Activated naive CD4-positive, alpha-beta T cell treated with anti-CD3 and anti-CD28 coated beads, Interleukin-2, amount 50 U/mL, for 24 hours (primary cell): ENCODE data around the gene TMEM8B.
A peak's percentile ranks its signal among the peaks of the same experiment; 100 is the strongest.
"Not testable (repeated sequence)": the region's sequence is repeated elsewhere in the genome, so short reads cannot be mapped to it uniquely, and the experiment has no call there.

Experiments
- H3K27ac Mint-ChIP-seq: one replicate; pipeline ENCODE4 v1.8.0; 2021; ENCODE audit warnings: mild to moderate bottlenecking, mixed read lengths
- H3K27me3 Mint-ChIP-seq: one replicate; pipeline ENCODE4 v1.8.0; 2021; ENCODE audit warnings: mixed read lengths
- H3K36me3 Mint-ChIP-seq: one replicate; pipeline ENCODE4 v1.8.0; 2021; ENCODE audit warnings: mixed read lengths
- H3K4me1 Mint-ChIP-seq: one replicate; pipeline ENCODE4 v1.8.0; 2021; ENCODE audit warnings: mixed read lengths
- H3K4me3 Mint-ChIP-seq: one replicate; pipeline ENCODE4 v1.8.0; 2021; ENCODE audit warnings: mild to moderate bottlenecking, mixed read lengths
- H3K9me3 Mint-ChIP-seq: one replicate; pipeline ENCODE4 v1.8.0; 2021; ENCODE audit warnings: mixed read lengths

Gene TMEM8B

DNA sequence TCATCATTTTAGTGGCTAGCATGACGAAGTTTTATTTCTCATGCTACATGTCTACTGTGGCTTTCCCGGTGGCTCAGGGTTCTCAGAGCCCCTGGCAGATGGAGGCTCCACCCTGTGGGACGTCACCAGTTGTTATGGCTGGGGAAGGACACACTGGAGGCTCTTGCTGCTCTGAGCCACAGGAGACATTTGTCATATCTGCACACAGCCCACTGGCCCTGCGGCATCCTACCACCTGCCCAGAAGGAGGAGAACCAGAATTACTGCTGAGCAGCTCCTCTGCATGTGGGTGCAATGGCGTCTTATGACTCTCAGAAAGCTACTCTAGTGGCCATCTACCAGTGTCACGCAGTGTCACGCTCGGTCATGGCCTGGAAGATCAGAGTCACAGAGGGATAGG lies 34.6 kb downstream of the TMEM8B start:
- Mint-ChIP-seq H3K27ac (no peak overlapping the region), H3K27me3 (peaks cover 4% of the 10 kb centered on the region)

DNA sequence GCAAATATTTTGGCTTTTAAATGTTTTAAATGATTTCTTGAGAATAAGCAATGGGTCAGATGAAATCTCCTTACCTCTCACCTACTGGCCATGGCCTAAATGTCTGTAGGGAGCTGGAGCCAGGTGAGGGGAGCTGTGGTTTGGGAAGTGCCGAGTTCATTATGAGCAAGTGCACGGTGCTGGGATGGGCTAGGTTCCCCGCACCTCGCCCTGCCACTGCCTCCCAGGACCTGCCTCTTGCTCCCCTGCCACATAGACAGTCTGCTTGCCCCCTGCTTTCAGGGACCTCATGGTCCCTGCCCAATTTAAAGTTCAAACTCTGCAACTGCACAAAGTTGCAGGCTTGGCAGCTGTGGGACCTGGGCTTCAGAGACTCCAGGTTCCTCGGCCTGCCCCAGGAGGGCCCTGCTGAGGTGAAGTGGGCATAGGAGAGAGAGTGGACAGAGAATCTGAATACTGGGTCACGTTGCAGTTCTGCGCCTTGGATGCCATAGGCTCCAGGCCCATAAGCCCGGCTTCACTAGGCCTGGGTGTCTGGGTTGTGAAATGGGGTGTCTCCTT lies 35.7 kb downstream of the TMEM8B start:
- H3K27ac Mint-ChIP-seq, result no peak overlapping the region
- H3K4me1 Mint-ChIP-seq, result no peaks in the 10 kb centered on the region
- no peaks in the 10 kb centered on the region for H3K9me3 Mint-ChIP-seq
- peaks cover 4% of the 10 kb centered on the region for H3K27me3 Mint-ChIP-seq
- H3K36me3 Mint-ChIP-seq, result no peaks in the 10 kb centered on the region
- no peak overlapping the region for H3K4me3 Mint-ChIP-seq

More for the DNA sequence above, 34.6 kb downstream of the TMEM8B start:
- Mint-ChIP-seq H3K9me3 (no peaks in the 10 kb centered on the region), H3K4me3 (no peak overlapping the region), H3K36me3 (no peaks in the 10 kb centered on the region), H3K4me1 (peaks cover 6% of the 10 kb centered on the region)

DNA sequence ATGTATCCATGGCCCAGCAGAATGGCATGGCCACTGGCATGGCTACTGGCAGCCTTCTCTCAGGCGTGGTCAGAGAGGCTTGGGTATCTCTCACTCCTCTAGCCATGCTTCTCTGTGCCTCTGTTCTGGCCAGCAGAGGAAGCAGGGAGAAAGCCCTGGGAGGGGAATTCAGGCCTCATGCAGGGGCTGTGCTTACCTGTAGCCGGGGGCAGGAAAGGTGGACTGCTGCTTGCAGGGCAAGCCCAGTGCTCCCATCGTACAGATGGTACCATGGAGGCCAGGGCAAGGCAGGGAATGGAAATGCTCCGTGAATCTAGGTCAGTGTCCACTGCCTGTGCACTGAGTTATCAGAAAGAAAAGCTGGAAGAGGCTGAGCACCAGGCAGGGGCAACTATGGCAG lies 38.5 kb downstream of the TMEM8B start:
- peaks cover 4% of the 10 kb centered on the region for H3K27me3 Mint-ChIP-seq
- no peaks in the 10 kb centered on the region for H3K4me1 Mint-ChIP-seq
- H3K36me3 Mint-ChIP-seq, result no peaks in the 10 kb centered on the region
- no peaks in the 10 kb centered on the region for H3K9me3 Mint-ChIP-seq
- no peak overlapping the region for H3K4me3 Mint-ChIP-seq
- H3K27ac Mint-ChIP-seq, result no peak overlapping the region

DNA sequence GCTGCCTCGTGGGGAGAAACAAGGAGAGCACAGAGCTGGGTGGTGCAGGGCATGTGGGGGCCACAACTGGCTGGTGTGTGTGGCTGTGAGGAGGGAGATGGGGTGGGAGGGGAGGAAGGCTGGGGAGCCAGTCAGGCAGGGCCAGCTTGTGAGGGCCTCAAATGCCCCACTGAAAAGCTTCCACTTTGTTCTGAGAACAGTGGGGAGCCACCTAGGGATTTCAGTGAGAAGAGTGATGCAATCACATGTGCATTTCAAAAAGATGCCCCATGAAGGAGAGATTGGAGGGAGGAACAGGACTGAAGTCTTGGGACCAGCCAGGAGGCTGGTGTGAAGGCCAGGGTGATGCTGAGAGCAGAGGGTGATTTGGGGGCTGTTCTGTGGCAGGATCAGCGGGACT lies 39.9 kb downstream of the TMEM8B start:
- H3K9me3 Mint-ChIP-seq, result no peaks in the 10 kb centered on the region
- H3K4me3 Mint-ChIP-seq, result no peak overlapping the region
- no peaks in the 10 kb centered on the region for H3K36me3 Mint-ChIP-seq
- peaks cover 3% of the 10 kb centered on the region for H3K27me3 Mint-ChIP-seq
- H3K27ac Mint-ChIP-seq, result no peak overlapping the region
- H3K4me1 Mint-ChIP-seq, result no peaks in the 10 kb centered on the region

DNA sequence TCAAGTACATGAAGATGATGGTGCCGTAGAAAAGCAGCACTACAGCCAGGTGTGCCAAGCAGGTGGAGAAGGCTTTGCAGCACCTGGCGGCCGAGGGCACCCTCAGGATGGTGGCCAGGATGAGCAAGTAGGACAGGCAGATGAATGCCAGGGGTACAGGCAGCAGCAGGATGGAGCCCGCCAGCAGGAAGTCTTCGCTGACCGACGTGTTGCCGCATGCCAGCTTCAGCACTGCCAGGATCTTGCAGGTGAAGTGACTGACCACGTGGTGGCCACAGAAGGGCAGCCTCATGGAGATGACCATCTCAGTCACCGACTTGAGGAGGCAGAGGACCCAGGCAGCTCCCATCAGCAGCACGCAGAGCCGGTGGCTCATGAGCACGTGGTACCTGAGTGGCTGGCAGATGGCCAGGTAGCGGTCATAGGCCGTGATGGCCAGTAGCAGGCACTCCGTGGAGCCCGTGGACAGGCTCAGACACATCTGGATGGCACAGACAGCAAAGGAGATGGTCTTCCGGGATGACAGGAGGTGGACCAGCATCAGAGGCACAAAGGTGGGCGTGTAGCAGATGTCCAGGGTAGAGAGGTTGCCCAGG lies 40.7 kb downstream of the TMEM8B start:
- no peaks in the 10 kb centered on the region for H3K4me1 Mint-ChIP-seq
- no peak overlapping the region for H3K27ac Mint-ChIP-seq
- H3K9me3 Mint-ChIP-seq, result no peaks in the 10 kb centered on the region
- H3K27me3 Mint-ChIP-seq, result peaks cover 3% of the 10 kb centered on the region
- H3K4me3 Mint-ChIP-seq, result no peak overlapping the region
- no peaks in the 10 kb centered on the region for H3K36me3 Mint-ChIP-seq

DNA sequence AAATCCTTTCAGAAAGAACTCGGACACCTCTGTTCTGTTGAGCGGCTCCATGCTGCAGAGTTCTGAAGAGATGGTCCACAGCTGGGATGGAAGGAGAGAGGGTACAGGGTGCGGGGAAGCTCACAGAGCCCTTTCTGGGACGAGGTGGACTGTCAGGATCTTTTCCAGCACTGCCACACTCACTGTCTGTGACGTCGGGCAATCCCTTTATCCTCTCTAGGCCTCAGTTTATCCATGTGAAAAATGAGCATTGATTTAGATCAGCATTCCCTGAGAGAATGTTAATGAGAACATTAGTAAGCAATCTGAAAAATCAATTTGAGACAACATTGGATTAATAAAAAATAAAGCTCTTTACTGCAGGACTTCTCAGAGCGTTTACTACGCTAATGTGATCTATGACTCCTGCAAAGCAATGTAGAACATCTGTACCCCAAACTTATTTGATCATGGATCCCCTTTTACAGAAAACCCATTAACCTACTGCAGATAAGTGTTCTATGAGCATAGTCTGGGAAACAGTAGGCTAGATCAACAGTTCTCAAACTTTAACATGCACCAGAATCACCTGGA lies 41.4 kb downstream of the TMEM8B start, which contains the start of gene OR13J1:
OR13J1 (minus strand) TSS at position 51 of the 573 bp plus-strand sequence; CDS start at position 51, 0 bp downstream.
- H3K4me1 Mint-ChIP-seq, result no peaks in the 10 kb centered on the region
- no peak within 1 kb of the TSS for H3K4me3 Mint-ChIP-seq
- no peak within 1 kb of the TSS for H3K27ac Mint-ChIP-seq
- H3K27me3 Mint-ChIP-seq, result peaks cover 3% of the 10 kb centered on the region
- H3K9me3 Mint-ChIP-seq, result no peaks in the 10 kb centered on the region
- no peaks in the 10 kb centered on the region for H3K36me3 Mint-ChIP-seq

DNA sequence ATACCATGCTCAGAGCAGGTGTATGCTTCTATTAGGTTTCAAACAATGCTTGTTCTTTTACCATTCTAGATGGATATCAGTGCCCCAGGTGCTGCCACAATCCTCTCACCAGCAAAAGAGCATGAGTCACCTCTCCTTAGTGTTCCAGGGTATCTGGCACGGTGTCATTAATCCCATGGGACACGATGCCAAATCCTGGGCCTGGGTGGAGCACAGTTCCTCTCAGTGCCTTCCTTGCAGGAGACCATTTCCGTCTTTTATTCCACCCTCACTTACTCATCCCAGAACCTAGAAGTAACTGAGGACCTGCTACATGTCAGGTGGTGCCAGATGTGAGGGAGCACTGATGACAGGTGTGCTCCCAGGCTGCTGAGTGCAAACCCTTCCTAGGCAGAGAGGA lies 42.5 kb downstream of the TMEM8B start:
- H3K9me3 Mint-ChIP-seq, result no peaks in the 10 kb centered on the region
- no peaks in the 10 kb centered on the region for H3K4me1 Mint-ChIP-seq
- H3K36me3 Mint-ChIP-seq, result no peaks in the 10 kb centered on the region
- H3K27ac Mint-ChIP-seq, result no peak overlapping the region
- no peak overlapping the region for H3K4me3 Mint-ChIP-seq
- no peaks in the 10 kb centered on the region for H3K27me3 Mint-ChIP-seq

DNA sequence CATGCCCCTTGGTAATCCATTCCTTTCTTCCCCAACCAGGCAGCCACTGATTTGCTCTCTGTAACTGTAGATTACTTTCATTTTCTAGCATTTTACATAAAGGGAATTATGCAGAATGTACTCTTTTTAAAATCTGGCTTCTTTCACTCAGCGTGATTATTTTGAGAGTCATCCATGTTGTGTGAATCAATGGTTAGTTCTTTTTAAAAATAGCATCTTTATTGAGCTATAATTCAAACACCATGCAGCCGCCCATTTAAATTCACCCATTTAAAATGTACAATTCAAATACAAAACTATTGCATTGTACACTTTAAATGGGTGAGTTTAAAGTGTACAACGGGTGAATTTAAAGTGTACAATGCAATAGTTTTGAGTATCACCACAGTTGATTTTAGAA lies 43.5 kb downstream of the TMEM8B start:
- Mint-ChIP-seq H3K9me3 (peaks cover 4% of the 10 kb centered on the region), H3K4me1 (no peaks in the 10 kb centered on the region), H3K27me3 (peaks cover 1% of the 10 kb centered on the region), H3K27ac (no peak overlapping the region), H3K4me3 (no peak overlapping the region), H3K36me3 (peaks cover 3% of the 10 kb centered on the region)

DNA sequence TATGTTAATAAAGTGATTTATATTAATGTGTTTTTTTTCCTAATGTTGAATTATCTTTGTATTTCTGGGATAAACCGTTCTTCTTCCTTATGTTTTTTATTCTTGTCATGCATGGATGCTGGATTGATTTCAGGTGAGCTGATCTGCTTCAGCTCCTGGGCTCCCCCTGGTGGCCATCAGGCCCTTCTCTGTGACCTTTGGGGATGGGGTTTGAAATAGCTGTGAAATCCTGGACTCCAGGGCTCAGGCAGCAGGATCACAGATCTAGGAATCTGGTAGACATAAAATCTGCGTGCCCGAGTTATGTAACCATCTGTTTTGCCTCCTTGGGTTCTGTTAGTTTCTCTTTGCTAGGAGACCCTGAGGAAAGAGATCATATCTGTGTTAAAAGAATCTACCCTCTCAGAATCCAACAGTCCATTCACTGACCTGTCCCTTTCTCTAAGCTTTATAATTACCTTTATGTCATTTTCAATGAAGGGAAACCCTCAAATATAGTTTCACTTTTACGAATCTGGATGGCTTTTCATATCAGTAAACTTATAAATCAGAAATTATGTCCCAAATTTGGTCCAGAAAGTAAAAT lies 53.3 kb downstream of the TMEM8B start:
- Mint-ChIP-seq H3K4me3 (no peak overlapping the region), H3K27ac (peak overlapping the region; percentile 20), H3K4me1 (no peaks in the 10 kb centered on the region)

DNA sequence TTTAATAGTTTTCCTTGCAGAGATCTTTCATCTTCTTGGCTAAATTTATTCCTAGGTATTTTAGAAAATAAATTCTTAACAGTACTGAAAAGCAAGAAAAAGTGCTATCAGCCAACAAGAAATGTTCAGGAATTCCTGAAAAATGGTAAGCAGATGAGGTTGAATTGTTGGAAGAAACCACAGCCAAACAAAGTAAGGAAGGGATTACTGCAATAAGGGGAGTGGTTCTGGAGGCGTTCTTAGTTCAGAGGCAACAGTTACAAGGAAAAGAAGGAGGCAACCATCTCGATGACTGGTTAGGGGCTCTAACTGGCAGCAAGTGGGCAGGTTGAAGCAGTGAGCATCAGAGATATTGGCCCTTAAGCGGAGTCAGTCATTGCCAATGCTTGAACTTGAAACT lies 54.0 kb downstream of the TMEM8B start:
- H3K27me3 Mint-ChIP-seq, result peaks cover 3% of the 10 kb centered on the region
- no peak overlapping the region for H3K27ac Mint-ChIP-seq
- H3K9me3 Mint-ChIP-seq, result no peaks in the 10 kb centered on the region
- no peaks in the 10 kb centered on the region for H3K4me1 Mint-ChIP-seq
- H3K36me3 Mint-ChIP-seq, result no peaks in the 10 kb centered on the region
- H3K4me3 Mint-ChIP-seq, result no peak overlapping the region

More for the DNA sequence above, 53.3 kb downstream of the TMEM8B start:
- peaks cover 3% of the 10 kb centered on the region for H3K27me3 Mint-ChIP-seq
- H3K9me3 Mint-ChIP-seq, result peaks cover 5% of the 10 kb centered on the region
- peaks cover 4% of the 10 kb centered on the region for H3K36me3 Mint-ChIP-seq

DNA sequence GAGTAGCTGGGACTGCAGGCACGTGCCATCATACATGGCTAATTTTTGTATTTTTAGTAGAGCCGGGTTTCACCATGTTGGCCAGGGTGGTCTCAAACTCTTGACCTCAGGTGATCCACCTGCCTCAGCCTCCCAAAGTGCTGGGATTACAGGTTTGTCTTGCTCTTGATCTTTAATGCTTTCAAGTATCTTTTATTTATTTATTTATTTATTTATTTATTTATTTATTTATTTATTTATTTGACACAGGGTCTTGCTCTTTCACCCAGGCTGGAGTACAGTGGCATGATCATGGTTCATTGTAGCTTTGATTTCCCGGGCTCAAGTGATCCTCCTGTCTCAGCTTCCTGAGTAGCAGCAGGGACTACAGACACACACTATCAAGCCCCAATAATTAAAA lies 55.9 kb downstream of the TMEM8B start:
- not testable (repeated sequence) for H3K36me3 Mint-ChIP-seq, H3K4me1 Mint-ChIP-seq, H3K9me3 Mint-ChIP-seq, H3K27ac Mint-ChIP-seq, H3K4me3 Mint-ChIP-seq, H3K27me3 Mint-ChIP-seq

DNA sequence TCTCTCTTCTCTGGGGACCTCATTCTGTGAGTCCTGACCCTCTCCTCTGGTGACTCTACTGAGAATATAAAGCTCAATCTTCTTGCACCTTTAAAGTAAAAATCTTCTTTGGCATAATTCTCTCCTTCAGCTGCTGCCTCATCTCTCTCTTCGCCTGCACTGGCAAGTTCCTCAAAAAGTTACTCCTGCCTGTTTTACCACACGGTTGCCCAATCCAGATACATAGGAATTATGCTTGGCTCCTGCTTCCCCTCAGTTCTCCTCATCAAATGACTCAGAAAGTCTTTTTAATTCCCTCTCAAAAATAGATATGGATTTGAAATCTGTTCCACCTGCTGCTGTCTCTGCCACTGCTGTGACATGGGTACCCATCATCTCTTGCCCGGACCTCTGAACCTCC lies 62.6 kb downstream of the TMEM8B start:
- H3K36me3 Mint-ChIP-seq, result no peaks in the 10 kb centered on the region
- H3K9me3 Mint-ChIP-seq, result no peaks in the 10 kb centered on the region
- no peaks in the 10 kb centered on the region for H3K4me1 Mint-ChIP-seq
- H3K27ac Mint-ChIP-seq, result no peak overlapping the region
- H3K27me3 Mint-ChIP-seq, result peaks cover 8% of the 10 kb centered on the region
- no peak overlapping the region for H3K4me3 Mint-ChIP-seq

DNA sequence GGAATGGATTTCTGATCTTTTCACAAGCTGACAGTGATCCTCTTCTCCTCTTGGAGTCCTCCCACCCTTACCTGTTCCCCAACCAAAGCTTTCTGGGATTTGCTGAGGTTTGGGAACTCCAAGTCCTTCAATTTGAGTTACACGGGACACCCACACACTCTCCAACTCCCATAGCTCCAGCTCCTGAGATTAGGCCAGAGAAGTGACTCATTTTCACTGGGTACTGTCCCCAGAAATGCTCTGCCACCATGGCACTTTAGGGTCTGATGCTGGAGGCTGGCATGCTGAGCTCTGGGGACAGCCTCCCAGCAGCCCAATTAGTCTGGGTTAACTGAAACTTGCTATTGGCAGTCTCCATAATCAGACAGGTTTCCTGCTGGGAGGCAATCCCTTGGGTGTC lies 63.0 kb downstream of the TMEM8B start:
- Mint-ChIP-seq H3K9me3 (no peaks in the 10 kb centered on the region), H3K27me3 (peaks cover 8% of the 10 kb centered on the region), H3K27ac (no peak overlapping the region), H3K36me3 (no peaks in the 10 kb centered on the region), H3K4me3 (no peak overlapping the region), H3K4me1 (no peaks in the 10 kb centered on the region)

DNA sequence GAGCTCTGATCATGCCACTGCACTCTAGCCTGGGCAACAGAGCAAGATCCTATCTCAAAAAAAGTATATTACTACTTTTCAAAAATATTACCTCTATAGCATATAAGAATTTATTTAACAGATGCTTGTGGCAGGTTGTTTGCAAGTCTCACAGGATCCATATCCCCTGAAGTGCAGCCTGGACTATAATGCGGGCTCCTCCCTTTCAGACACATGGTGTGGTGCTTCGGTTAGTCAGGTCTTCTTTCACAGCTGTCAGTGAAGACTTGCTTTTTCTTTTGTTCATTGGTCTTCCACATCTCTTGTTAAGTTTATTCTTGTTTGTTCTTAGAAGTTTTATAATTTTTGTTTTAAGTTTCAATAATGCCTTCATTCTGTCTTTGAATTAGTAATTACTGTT lies 67.5 kb downstream of the TMEM8B start:
- Mint-ChIP-seq H3K36me3 (no peaks in the 10 kb centered on the region), H3K27me3 (peaks cover 9% of the 10 kb centered on the region), H3K9me3 (no peaks in the 10 kb centered on the region), H3K4me3 (no peak overlapping the region), H3K27ac (no peak overlapping the region), H3K4me1 (no peaks in the 10 kb centered on the region)

DNA sequence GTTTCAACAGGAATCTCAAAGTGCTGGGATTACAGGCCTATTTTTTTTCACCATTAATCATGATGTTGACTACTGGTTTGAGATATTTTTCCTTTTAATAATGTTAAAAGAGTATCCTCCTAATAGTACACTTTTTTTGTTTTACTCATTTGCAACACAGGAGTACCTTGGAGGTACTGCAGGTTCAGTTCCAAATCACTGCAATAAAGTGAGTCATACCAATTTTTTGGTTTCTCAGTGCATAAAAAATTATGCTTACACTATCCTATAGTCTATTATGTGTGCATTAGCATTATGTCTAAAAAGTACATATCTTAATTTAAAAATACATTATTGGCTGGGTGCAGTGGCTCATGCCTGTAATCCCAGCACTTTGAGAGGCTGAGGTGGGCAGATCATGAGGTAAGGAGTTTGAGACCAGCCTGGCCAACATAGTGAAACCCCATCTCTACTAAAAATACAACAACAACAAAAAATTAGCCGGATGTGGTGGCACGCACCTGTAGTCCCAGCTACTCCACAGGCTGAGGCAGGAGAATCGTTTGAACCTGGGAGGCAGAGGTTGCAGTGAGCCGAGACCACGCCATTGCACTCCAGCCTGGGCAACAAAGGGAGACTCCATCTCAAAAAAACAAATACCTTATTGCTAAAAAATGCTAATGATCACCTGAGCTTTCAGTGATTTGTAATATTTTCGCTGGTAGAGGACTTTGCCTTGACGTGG lies 68.5 kb downstream of the TMEM8B start:
- H3K27me3 Mint-ChIP-seq, H3K4me3 Mint-ChIP-seq, H3K4me1 Mint-ChIP-seq, H3K27ac Mint-ChIP-seq, H3K9me3 Mint-ChIP-seq, H3K36me3 Mint-ChIP-seq: not testable (repeated sequence)

DNA sequence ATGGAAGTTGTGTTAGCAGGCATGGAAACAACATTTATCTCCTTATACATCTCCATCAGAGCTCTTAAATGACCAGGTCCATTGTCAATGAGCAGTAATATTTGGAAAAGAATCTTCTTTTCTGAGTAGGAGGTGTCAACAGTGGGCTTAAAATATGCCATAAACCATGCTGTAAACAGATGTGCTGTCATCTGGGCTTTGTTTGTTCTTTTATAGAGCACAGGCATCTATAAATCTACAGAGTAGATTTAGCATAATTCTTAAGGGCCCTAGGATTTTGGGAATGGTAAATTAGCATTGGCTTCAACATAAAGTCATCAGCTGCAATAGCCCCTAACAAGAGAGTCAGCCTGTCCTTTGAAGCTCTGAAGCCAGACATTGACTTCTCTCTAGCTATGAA lies 69.3 kb downstream of the TMEM8B start:
- H3K27ac Mint-ChIP-seq, result no peak overlapping the region
- H3K4me3 Mint-ChIP-seq, result no peak overlapping the region
- peaks cover 6% of the 10 kb centered on the region for H3K4me1 Mint-ChIP-seq
- peaks cover 3% of the 10 kb centered on the region for H3K27me3 Mint-ChIP-seq
- no peaks in the 10 kb centered on the region for H3K9me3 Mint-ChIP-seq
- H3K36me3 Mint-ChIP-seq, result no peaks in the 10 kb centered on the region
